GM18498 (cell line): ENCODE results near the gene UBAP1.
A peak's percentile ranks its signal among the peaks of the same experiment; 100 is the strongest.
"Not testable (repeated sequence)": the region's sequence is repeated elsewhere in the genome, so short reads cannot be mapped to it uniquely, and the experiment has no call there.

Experiments
- ATAC-seq: cut with Tn5 transposase; IDR thresholded peaks from one replicate; pipeline ENCODE4 v1.9.1; 2021; ENCODE audit warnings: mild to moderate bottlenecking, moderate library complexity; ENCODE audit not compliant: unreplicated experiment

Gene UBAP1

DNA sequence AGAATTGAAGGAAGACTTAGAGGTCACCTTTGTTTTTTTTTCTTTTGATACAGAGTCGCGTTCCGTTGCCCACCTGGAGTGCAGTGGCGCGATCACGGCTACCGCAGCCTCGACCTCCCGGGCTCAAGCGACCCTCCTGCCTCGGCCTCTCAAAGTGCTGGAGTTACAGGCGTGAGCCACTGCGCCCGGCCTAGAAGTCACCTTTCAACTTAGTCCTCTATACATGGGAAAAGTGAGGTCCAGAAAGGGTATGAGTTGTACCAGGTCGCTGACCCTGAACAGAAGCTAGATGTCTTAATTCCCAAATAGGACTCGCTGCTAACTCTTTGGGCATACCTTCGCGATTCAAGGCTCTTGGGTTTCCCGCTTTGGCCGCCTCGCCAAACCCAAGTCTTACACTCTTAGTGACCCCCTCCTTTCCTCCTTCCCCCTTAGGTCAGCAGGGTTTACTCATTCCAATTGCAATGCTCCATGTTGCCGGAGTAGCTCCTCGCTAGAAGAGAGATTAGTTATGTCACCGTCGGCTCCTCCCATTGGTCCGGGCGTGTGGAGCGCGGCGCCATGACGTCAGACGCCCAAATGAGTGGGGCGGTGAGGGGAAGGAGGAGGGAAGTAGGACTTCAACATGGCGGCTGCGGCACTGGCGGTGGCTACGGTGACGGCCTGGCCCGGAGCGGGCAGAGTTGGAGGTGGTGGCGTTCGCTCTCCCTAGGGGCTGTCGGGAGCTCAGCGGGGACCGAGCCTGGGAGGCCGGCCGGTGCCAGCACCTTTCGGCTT lies at the start of gene UBAP1:
UBAP1 (plus strand) TSS at position 608 of the 777 bp plus-strand sequence. CDS start 41,872 bp downstream, outside the sequence.
- ATAC-seq, result peak; percentile 99

DNA sequence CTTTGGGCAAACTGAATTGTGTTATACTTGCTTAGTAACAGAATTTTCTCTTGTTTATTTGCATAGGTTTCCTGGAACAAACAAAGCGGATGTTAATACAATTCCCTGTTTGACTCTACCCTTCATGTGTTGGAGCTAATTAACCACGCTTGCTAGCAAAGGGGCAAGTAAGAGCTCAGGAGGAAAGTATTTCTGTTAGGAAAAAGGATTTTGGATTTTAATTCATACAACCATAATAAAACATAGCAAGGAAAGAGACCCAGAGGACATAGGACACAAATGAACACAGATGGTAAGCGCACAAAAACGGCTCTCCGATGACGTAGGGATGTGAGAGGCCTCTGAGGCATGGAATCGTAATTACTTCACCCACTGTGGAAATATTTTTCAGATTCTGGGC lies 47.3 kb upstream of the UBAP1 start:
- no peak for ATAC-seq

DNA sequence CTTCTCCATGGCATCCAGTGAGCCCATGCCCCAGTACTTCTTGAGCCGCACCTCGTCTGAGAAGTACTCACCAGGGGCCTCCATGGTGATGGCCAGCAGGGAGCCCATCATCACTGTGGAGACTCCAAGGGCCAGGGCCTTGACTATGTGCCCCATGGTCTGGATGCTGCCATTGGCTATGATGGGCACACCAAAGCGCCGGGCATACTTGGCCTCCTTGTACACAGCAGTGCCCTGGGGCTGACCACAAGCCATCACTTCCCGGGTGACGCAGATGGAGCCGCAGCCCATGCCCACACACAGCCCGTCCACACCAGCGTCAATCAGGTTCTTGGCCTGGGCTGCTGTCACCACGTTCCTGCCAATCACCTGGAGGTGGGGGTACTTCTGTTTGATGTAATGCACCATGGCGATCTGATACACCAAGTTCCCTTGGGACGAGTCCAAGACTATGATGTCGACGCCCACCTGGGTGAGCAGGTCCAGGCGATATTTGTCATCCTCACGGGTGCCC lies 45.4 kb upstream of the UBAP1 start:
- ATAC-seq, result no peak

DNA sequence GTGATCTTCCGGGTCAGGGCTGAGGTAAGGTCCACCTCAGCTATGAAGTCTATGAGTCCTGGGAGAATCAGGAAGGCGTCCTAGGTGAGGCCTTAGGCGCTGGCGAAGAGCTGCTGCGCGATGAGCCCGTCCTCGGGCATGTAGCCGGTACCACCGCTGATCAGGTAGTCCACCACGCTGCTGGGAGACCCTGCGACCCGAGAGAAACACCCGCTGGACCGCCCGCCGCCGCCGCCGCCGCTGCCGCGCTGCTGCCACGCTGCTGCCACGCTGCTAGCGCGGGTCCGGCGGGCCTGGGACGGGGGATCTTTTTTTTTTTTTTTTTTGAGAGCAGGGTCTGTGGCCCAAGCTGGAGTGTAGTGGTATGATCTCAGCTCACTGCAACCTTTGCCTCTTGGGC lies 44.3 kb upstream of the UBAP1 start:
- no peak for ATAC-seq

DNA sequence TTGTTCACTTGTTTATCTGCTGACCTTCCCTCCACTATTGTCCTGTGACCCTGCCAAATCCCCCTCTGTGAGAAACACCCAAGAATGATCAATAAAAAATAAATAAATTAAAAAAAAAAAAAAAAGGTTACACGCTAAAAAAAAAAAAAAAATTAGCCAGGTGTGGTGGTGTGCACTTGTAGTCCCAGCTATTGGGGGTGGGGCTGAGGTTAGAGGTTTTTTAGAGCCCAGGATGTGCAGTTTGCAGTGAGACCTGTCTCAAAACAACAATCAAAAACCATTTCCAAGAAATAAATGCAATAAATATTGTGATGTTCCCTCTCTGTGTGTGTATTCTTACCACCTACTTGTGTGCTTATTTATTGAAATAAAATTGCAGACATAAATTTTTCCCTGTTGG lies 40.2 kb upstream of the UBAP1 start:
- ATAC-seq, result not testable (repeated sequence)

DNA sequence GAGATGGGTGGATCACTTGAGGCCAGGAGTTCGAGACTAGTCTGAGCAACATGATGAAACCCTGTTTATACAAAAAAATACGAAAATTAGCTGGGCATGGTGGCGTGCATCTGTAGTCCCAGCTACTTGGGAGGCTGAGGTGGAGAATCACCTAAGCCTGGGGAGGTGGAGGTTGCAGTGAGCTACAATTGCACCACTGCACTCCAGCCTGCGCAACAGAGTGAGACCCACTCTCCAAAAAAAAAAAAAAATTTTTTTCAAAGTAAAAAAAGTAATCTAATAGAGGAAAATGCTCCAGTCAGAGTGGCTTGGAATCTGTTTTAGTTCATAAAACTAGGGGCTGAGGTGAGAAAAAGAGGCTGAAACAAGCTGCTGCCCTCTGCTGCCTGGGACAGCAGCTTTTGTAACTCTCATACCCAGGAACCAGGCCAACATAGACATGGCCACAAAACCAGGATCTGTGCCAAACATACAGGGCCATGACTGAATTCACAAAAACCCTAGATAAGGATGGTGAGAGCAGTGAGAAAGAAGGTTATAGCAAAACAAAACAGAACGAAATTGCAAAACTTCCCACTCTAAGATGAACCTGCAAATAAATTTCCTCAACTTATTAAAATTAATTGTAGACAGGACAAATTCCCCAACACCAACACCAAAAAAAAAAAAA lies 39.2 kb upstream of the UBAP1 start:
- no peak for ATAC-seq

DNA sequence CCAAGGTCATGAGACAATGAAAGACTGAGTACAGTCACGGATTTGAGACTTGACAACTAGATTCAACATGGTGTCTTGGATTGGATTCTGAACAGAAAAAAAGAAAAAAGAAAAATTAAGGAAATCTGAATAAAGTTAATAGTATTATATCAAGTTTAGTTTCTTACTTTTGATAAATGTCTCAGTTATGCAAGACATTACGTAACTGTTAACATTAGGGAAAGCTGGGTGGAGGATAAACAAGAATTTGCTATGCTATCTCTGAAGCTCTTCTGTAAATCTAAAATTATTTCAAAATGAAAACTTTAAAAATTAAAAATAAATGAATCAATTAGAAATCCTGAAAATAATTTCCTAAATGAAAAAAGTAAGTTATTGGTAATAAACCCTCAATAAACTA lies 38.0 kb upstream of the UBAP1 start:
- no peak for ATAC-seq

DNA sequence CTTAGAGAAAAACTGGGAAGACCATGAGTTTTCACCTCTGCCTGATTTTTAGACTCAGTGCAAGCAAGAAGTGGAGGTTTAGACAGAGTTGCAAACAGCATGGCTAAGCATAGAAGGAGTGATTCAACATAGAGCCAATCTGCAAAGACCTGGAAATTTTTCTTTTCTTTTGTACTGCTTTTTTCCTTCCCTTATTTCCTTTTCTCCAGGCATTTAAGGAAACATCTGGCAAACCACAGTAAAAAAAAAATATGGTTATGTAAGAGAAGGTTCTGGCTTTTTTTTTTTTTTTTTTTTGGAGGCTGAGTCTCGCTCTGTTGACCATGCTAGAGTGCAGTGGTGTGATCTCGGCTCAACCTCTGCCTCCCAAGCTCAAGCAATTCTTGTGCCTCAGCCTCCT lies 35.7 kb upstream of the UBAP1 start:
- ATAC-seq, result no peak

DNA sequence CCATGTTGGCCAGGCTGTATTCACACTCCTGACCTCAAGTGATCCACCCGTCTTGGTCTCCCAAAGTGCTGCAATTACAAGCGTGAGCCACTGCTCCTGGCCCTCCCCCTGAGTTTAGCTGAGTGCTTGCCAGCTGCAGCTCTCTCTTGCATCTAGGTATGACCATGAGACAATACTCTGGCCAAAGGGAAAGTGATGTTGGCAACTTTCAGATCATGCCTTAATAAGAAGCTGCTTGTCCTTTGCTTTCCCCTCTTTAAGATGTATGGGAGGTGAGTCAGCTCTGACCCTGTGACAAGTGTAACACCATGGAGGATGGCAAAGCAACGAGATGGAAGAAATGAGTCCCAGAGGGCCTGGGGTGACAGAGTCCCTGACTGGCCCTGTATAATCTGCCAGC lies 33.7 kb upstream of the UBAP1 start:
- no peak for ATAC-seq

DNA sequence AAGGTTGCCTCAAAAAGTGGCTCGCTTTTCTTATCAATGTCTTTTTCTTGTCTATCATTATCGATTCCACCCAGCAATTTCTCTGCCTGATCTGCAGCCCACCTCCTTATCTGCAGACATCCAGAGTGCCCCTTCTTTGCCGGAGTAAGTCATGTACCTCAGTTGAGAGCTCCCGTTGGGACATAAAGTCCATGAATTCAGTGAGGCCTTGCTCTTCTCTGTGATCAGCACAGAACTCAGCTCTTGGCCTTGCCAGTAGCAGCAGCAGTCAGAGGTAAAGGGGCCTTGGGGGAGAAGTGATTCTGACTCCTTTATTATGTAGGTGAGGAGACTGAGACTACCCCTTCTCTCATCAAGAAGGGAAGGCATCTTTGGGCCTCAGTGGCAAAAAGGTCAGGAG lies 27.4 kb upstream of the UBAP1 start:
- ATAC-seq, result no peak

DNA sequence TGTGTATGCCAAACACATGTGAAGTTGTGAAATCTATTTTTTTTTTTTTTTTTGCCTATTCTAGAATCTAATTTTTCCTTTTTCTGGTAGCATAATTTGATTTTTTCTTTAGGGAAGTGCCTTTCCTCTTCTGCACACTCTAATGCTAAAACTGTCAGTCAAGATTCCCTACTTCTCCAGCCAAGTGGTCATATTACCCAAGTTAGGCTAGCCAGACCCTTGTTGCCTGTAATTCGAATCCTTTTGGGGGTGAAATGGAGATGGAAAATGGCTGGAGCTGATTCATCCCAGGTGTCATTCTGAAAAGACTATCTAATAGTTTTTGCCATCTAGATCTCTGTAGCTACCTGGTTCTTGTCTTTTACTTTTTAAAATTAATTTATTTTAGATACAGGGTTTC lies 24.8 kb upstream of the UBAP1 start:
- no peak for ATAC-seq

DNA sequence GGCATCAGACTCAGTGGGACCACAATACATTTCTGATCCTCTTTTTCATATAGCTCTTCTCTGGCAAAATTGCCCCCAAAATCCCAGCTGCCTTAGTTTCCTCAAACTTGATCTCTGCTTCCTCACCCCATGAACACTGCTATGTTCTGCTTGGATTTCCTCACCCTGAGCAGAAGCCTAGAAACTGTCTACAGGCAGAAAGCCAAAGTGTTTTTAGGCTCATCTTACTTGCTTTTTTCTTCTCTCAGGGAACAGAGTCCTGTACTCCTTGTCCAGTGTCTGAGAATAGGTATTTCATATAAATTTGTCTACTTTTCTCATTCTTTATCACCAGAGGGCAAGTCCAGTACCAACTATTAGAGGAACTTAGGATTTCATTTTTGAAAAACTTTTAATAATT lies 21.5 kb upstream of the UBAP1 start:
- ATAC-seq, result no peak

DNA sequence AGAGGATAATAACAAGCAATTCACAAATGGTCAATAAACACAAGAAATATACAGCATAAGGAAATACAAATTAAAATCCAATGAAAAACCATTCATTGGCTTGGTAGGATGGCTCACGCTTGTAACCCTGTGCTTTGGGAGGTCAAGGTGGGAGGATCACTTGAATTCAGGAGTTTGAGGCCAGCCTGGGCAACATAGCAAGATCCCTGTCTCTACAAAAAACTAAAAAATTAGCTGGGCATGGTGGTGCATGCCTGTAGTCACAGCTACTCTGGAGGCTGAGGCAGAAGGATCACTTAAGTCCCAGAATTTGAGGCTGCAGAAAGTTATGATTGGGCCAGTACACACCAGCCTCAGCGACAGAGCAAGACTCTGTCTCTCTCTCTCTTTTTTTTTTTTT lies 20.9 kb upstream of the UBAP1 start:
- ATAC-seq, result no peak

DNA sequence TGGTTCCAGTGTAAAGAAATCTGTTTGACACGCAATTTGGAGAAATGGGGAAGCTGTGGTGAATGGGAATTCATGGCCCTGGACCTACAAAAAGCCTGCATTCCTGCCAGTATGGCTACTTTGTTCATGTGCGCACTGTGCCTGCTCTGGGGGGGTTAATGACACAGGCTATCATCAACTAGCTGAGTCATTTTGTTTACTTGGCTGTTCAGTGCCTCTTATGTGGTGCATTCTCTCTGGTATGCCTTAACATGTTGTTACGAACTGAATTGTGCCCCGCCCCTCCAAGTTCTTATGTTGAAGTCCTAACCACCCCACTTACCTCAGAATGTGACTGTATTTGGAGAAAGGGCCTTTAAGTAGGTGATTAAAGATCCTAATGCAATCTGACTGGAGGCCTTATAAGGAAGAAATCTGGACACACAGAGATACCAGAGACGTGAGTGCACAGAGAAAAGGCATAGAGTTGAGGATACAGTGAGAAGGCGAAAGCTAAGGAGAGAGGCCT lies 20.4 kb upstream of the UBAP1 start:
- ATAC-seq, result no peak

DNA sequence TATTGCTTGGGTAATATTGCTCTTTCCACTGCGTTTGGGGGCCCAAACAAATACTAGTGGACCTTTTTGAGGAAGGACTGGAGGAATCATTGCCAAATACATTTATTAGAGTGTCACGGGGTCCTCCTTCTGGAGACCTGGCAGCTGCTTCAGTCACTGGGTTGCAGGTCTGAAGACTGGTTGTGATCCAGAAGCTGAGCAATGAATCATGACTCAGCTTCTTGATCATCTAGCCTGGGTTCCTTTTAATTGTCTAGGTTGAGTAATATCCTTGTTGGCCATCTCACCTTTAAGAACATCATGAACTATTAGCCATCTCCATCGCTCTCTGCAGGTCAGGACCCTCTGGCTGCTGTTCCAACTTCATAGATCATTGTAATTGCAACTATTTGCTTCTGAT lies 15.4 kb upstream of the UBAP1 start:
- no peak for ATAC-seq

DNA sequence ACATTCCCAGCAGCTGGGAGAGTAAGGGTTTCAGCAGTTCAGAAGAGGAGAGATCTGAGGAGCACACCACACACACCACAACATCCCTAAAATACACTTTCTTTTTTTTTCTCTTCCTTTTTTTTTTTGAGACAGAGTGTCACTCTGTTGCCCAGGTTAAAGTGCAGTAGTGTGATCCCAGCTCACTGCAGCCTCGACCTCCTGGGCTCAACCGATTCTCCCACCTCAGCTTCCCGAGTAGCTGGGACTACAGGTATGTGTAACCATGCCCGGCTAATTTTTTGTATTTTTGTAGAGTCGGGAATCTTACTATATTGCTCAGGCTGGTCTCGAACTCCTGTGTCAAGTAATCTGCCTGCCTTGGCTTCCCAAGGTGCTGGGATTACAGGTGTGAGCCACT lies 9.7 kb upstream of the UBAP1 start:
- no peak for ATAC-seq

DNA sequence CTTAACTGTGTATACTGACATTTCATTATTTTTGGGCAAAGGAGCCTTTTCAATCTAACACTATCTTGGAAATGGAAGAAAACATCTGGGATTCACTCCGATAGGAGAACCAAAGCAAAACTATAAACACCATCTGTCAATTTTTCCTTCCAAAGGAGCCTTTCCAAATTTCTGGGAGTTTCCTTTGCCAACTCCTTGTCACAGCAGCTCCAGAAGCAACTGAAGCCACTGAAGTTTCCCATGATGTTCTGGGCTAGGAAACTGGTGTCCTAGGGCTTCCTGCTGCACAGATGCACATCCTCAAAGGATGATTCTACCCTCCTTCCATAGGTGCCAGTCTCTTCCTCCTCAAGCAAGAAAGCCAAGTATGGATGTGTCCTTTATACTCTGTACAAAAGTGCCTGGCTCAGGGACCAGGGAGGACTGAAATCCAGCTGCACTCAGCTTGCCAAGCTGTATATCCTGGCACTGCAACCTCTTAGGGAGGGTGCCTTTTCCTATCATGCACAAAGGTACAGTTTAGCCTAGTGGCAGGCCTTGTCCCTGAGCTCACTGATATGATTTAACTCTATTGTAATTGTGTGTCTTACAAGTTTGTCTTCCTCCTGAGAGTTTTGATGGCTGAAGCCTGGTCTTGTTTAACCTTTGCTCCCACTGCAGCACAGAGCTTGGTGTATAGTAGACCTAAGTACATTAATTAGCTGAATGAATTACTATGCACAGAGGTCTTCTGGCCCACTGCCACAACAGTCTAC lies 8.4 kb upstream of the UBAP1 start:
- no peak for ATAC-seq

DNA sequence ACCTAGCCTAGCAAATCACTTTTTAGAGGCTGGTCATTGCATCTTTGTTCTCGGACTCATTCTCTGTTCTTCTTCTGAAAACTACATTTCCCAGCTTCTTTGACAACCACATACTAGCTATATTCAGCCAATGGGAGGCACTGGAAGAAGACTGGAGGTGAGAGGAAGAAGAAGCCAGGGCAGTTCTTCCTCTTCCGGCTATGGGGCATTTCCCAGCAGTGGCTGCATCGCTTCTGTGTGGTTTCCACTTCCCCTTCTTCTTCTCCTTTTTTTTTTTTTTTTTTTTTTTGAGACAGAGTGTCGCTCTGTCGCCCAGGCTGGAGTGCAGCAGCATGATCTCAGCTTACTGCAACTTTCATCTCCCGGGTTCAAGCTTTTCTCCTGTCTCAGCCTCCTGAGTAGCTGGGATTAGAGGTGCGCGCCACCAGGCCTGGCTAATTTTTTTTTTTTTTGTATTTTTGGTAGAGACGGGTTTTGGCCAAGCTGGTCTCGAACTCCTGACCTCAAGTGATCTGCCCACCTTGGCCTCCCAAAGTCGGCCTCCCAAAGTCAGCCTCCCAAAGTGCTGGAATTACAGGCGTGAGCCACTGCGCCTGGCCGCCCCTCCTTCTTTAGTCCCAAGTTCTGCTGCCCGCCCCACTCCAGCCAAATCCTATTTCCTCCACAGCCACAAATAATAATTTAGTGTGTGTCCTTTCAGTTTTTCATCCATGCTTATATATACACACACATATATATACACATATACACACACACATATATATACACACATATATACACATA lies 6.9 kb upstream of the UBAP1 start:
- ATAC-seq, result no peak

DNA sequence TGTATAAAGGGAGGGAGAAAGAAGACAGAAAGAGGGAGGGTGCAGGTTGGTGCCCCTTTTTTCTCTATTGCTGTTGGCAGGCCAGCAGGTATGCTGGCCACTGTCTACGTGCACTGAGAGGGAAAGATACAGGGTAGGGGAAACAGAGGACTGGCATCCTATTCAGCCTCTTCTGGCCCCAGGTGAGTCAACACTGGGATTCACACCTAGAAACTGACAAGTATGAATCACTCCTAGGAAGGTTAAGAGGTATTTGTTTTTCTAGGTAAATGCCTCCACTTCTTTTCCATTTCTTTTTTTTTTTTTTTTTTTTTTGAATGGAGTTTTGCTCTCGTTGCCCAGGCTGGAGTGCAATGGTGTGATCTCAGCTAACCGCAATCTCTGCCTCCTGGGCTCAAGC lies 2.8 kb upstream of the UBAP1 start:
- no peak for ATAC-seq

DNA sequence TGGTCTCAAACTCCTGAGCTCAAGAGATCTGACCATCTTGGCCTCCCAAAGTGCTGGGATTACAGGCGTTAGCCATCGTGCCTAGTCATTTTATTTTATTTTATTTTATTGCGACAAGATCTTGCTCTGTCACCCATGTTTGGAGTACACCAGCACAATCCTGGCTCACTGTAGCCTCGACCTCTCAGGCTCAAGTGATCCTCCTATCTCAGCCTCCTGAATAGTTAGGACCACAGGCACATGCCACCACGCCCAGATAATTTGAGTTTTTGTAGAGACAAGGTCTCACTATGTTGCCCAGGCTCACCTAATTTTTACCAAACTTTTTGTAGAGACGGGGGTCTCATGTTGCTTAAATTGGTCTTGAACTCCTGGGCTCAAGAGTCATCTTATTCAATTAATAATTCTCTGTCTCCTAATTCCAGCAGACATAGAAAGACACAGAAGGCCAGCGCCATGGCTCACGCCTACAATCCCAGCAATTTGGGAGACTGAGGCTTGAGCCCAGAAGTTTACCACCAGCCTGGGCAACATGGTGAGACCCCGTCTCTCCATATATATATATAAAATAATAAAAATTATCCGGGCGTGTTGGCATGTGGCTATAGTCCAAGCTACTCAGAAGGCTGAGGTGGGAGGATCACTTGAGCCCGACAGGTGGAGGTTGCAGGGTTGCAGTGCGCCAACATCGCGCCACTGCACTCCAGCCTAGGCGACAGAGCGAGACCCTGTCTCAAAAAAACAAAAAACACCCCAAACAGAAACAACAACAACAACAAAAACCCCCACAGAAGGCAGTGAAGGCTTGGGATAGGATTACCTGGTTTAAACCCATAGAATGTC lies 1.0 kb upstream of the UBAP1 start:
- ATAC-seq, result no peak
